Dendritic cell treated with granulocyte-macrophage colony-stimulating factor and Interleukin-4, amounts not matched to agents 40 ng/mL and 50 ng/mL, for 4 days (primary cell): ENCODE data around the gene KRTCAP3.

Source experiments
- H3K27ac Mint-ChIP-seq: one replicate; pipeline ENCODE4 v1.8.0; 2022; ENCODE audit warnings: mild to moderate bottlenecking, mixed read lengths
- H3K27me3 Mint-ChIP-seq: one replicate; pipeline ENCODE4 v1.8.0; 2022; ENCODE audit warnings: mild to moderate bottlenecking, mixed read lengths
- H3K36me3 Mint-ChIP-seq: one replicate; pipeline ENCODE4 v1.8.0; 2022; ENCODE audit warnings: low read depth, mixed read lengths
- H3K4me1 Mint-ChIP-seq: one replicate; pipeline ENCODE4 v1.8.0; 2022; ENCODE audit warnings: low read depth, mixed read lengths
- H3K4me3 Mint-ChIP-seq: one replicate; pipeline ENCODE4 v1.8.0; 2022; ENCODE audit warnings: mild to moderate bottlenecking, moderate library complexity, mixed read lengths
- H3K9me3 Mint-ChIP-seq: one replicate; pipeline ENCODE4 v1.8.0; 2022; ENCODE audit warnings: mixed read lengths
- intact Hi-C: fragments of 100-400 bp; cut with micrococcal nuclease; formaldehyde crosslinking; loops from one replicate; pipeline ENCODE4 v1.15.0; 2022

The KRTCAP3 gene

DNA sequence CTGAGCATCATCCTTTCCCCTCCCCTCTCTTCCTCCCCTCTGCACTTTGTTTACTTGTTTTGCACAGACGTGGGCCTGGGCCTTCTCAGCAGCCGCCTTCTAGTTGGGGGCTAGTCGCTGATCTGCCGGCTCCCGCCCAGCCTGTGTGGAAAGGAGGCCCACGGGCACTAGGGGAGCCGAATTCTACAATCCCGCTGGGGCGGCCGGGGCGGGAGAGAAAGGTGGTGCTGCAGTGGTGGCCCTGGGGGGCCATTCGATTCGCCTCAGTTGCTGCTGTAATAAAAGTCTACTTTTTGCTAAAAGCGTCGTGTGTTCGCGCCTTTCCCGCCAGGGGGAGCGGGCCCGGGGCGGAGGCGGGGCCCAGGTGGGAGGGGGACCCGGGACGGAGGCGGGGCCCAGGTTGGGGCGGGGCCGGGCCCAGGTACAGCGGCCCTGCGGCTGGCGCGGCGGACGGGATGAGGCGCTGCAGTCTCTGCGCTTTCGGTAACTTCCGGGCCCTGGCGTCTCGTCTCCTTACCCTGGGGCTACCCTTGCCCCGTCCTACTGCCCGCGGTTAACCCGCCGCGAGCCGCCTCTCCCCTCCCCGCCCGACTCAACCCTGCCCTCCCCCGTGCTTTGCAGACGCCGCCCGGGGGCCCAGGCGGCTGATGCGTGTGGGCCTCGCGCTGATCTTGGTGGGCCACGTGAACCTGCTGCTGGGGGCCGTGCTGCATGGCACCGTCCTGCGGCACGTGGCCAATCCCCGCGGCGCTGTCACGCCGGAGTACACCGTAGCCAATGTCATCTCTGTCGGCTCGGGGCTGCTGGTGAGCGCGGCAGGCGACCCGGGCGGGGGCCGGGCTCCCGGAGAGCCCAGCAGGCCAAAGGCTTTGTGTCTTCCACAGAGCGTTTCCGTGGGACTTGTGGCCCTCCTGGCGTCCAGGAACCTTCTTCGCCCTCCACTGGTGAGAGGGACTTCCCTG lies at the start of gene KRTCAP3:
TSS of gene KRTCAP3 (plus strand) at position 424 of the 962 bp plus-strand sequence. CDS start at position 456, 32 bp downstream.
- H3K27ac Mint-ChIP-seq = peak within 1 kb of the TSS; percentile 3
- intact Hi-C loops = no loop called here
- no peaks in the 10 kb centered on the region for H3K4me1 Mint-ChIP-seq
- H3K36me3 Mint-ChIP-seq = peaks cover 78% of the 10 kb centered on the region
- no peaks in the 10 kb centered on the region for H3K27me3 Mint-ChIP-seq
- H3K4me3 Mint-ChIP-seq = no peak within 1 kb of the TSS
- no peaks in the 10 kb centered on the region for H3K9me3 Mint-ChIP-seq

GRCh38 chr2:27393225-27393624 lies 49.0 kb upstream of the KRTCAP3 start:
- Mint-ChIP-seq H3K36me3 (peaks cover 41% of the 10 kb centered on the region), H3K27ac (no peak overlapping the region), H3K9me3 (no peaks in the 10 kb centered on the region), H3K4me1 (no peaks in the 10 kb centered on the region), H3K4me3 (no peak overlapping the region), H3K27me3 (no peaks in the 10 kb centered on the region)
- intact Hi-C loops = no loop called here

- no peaks in the 10 kb centered on the region for H3K27me3 Mint-ChIP-seq
- H3K36me3 Mint-ChIP-seq = peaks cover 32% of the 10 kb centered on the region
- intact Hi-C loops = no loop called here
- H3K4me1 Mint-ChIP-seq = no peaks in the 10 kb centered on the region
- H3K9me3 Mint-ChIP-seq = no peaks in the 10 kb centered on the region
- H3K27ac Mint-ChIP-seq = peak overlapping the region; percentile 3
- no peak overlapping the region for H3K4me3 Mint-ChIP-seq
Observed at GRCh38 chr2:27398962-27399361, 43.2 kb upstream of the KRTCAP3 start.

GRCh38 chr2:27400348-27401135 lies 41.6 kb upstream of the KRTCAP3 start:
- Mint-ChIP-seq H3K36me3 (peaks cover 45% of the 10 kb centered on the region), H3K4me3 (no peak overlapping the region), H3K4me1 (no peaks in the 10 kb centered on the region), H3K9me3 (no peaks in the 10 kb centered on the region), H3K27me3 (no peaks in the 10 kb centered on the region), H3K27ac (no peak overlapping the region)
- intact Hi-C loops = loop anchor here (10.0 kb wide), 1 partner anchor 184 kb away; the partner anchor contains the start of gene ZNF512

DNA sequence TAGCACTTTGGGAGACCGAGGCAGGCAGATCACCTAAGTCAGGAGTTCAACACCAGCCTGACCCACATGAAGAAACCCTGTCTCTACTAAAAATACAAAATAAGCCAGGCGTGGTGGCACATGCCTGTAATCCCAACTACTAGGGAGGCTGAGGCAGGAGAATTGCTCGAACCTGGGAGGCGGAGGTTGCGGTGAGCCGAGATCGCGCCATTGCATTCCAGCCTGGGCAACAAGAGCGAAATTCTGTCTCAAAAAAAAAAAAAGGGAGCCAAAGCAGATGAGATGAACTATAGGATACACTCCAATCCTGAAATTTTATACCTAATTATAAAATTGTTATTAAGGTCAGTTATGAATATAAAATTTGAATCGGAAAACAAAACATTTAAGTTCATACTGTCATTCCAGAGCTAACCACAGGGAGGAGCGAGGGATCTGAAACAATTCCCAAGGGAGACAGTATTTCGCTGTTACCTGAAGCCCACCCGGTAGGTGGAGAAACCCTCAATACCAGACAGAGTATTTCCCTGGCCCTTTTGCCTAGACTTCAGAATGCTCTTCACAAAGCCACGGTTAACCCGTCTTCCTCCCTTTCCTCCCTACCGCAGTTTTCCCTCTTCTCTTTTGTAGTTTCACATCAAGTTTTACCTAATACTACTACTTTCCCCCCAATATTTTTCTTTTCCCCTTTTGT lies 34.2 kb upstream of the KRTCAP3 start:
- intact Hi-C loops = loop anchor here (5.0 to 10.0 kb wide), 2 partner anchors 36 to 177 kb away; partner anchors contain the start of genes EIF2B4, SNX17 and ZNF512
- Mint-ChIP-seq H3K9me3 (no peaks in the 10 kb centered on the region), H3K36me3 (peaks cover 51% of the 10 kb centered on the region), H3K4me3 (peak overlapping the region; percentile 96), H3K27ac (peak overlapping the region; percentile 94), H3K4me1 (peaks cover 40% of the 10 kb centered on the region), H3K27me3 (peaks cover 3% of the 10 kb centered on the region)

DNA sequence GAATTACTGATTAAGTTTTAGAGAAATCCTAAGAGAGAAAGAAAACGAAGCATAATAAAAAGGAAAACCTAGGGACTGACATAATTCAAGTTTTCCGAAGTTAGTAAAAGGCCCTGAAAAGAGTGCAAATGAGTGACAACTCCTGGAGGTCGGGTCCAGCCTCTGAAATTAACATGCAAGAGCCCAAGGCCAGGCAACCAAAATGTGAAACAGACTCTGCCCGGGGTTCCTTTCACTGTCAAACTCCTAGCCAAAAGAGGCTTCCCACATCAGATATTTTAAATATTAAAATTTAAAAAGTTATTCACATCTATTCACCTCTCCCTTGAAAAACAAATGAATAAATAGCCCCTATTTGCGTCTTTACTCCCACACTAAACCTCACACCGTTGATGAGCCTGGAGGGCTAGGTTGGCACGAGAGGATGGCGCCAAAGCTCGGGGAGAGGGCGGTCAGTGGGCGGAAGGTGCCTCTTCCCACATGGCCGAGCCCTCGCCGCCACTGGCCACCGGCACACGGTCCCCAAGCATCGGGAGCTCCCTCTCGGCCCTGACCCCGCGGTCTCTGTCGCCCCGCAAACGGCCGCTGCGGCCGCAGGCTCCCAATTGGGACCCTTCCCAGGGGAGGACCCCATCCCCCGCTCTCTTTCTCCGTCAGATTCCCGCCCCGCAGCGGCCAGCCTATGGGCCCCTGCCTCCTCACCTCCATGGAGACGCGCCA lies 33.4 kb upstream of the KRTCAP3 start:
- H3K36me3 Mint-ChIP-seq = peaks cover 51% of the 10 kb centered on the region
- peaks cover 3% of the 10 kb centered on the region for H3K27me3 Mint-ChIP-seq
- peak overlapping the region; percentile 94 for H3K27ac Mint-ChIP-seq
- H3K9me3 Mint-ChIP-seq = no peaks in the 10 kb centered on the region
- peak overlapping the region; percentile 96 for H3K4me3 Mint-ChIP-seq
- intact Hi-C loops = loop anchor here (1.0 to 10.0 kb wide), 5 partner anchors 20 to 176 kb away; partner anchors contain the start of genes EIF2B4, IFT172, NRBP1 and SNX17
- peaks cover 40% of the 10 kb centered on the region for H3K4me1 Mint-ChIP-seq

GRCh38 chr2:27409321-27410073 lies 32.7 kb upstream of the KRTCAP3 start, which contains the start of gene PPM1G:
Gene PPM1G, minus strand, starts transcription at chr2:27409591. Its CDS starts 169 bp downstream, at chr2:27409422.
- Mint-ChIP-seq H3K4me3 (peak within 1 kb of the TSS; percentile 96), H3K36me3 (peaks cover 45% of the 10 kb centered on the region), H3K9me3 (no peaks in the 10 kb centered on the region), H3K4me1 (peaks cover 40% of the 10 kb centered on the region), H3K27me3 (peaks cover 3% of the 10 kb centered on the region), H3K27ac (peak within 1 kb of the TSS; percentile 94)
- intact Hi-C loops = loop anchor here (1.0 to 10.0 kb wide), 5 partner anchors 19 to 175 kb away; partner anchors contain the start of genes EIF2B4, IFT172, NRBP1 and SNX17

DNA sequence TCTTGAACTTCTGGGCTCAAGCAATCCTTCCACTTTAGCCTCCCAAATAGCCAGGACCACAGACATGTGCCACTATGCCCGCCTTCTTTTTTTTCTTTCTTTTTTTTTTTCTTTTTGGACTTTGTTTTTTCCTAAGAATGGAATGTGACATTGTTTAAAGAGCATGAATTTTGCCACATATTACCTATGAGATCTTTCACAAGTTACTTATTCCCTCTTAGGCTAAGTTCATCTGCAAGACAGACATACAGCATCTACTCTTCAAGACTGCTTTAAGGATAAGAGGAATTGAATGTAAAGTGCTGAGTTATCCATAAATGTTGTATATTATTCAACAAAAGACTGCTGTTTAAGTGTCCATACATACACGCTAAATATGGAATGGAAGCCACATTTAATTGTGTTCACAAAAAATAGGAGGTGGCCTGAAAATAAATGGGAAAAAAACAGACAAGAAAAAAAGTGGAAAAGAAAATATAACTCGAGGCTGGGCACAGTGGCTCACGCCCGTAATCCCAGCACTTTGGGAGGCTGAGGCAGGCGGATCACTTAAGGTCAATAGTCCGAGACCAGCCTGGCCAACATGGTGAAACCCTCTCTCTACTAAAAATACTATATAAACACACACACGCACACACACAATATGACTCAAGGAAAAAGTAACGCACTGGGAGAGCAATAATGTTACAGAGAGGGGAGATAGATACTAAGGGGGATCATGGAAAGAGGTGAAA lies 29.6 kb upstream of the KRTCAP3 start:
- peak overlapping the region; percentile 47 for H3K27ac Mint-ChIP-seq
- peaks cover 14% of the 10 kb centered on the region for H3K36me3 Mint-ChIP-seq
- H3K9me3 Mint-ChIP-seq = no peaks in the 10 kb centered on the region
- no peak overlapping the region for H3K4me3 Mint-ChIP-seq
- H3K4me1 Mint-ChIP-seq = peaks cover 24% of the 10 kb centered on the region
- H3K27me3 Mint-ChIP-seq = peaks cover 3% of the 10 kb centered on the region
- intact Hi-C loops = no loop called here

- intact Hi-C loops = no loop called here
- H3K36me3 Mint-ChIP-seq = no peaks in the 10 kb centered on the region
- no peak overlapping the region for H3K4me3 Mint-ChIP-seq
- no peaks in the 10 kb centered on the region for H3K9me3 Mint-ChIP-seq
- no peak overlapping the region for H3K27ac Mint-ChIP-seq
- H3K27me3 Mint-ChIP-seq = peaks cover 7% of the 10 kb centered on the region
- peaks cover 5% of the 10 kb centered on the region for H3K4me1 Mint-ChIP-seq
Observed at GRCh38 chr2:27416151-27416550, 26.0 kb upstream of the KRTCAP3 start.

DNA sequence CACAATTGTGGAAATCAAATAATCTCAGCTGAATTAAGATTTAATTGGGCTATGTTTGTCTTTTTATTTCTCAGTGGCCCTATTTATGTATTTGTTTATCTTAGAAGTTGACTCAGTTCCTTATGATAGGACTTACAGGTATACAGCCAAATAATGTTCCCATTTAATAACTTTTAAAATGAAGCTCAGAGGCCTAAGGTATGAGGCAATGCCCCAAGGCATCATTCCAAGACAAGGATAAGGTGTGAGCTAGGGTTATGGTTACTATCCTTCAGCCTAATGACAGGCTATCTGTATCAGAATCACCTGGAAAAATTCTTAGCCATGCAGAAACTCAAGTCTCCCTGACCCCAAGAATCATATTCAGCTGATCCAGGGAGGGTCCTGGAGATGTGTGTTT lies 21.2 kb upstream of the KRTCAP3 start:
- Mint-ChIP-seq H3K4me1 (no peaks in the 10 kb centered on the region), H3K36me3 (no peaks in the 10 kb centered on the region), H3K27me3 (peaks cover 4% of the 10 kb centered on the region), H3K4me3 (no peak overlapping the region), H3K27ac (no peak overlapping the region), H3K9me3 (no peaks in the 10 kb centered on the region)
- intact Hi-C loops = no loop called here

GRCh38 chr2:27421660-27422250 lies 20.4 kb upstream of the KRTCAP3 start:
- no peaks in the 10 kb centered on the region for H3K36me3 Mint-ChIP-seq
- H3K27ac Mint-ChIP-seq = no peak overlapping the region
- no peak overlapping the region for H3K4me3 Mint-ChIP-seq
- no peaks in the 10 kb centered on the region for H3K9me3 Mint-ChIP-seq
- intact Hi-C loops = no loop called here
- peaks cover 4% of the 10 kb centered on the region for H3K27me3 Mint-ChIP-seq
- H3K4me1 Mint-ChIP-seq = no peaks in the 10 kb centered on the region
